Right lobe of liver (tissue), 4 donors: Measurements from ENCODE around the gene KLHL5.

Source experiments
- CTCF ChIP-seq, 4 donors: fragments of 200-600 bp in 3 of 4; fragments of 450-650 bp in 1 of 4; IDR thresholded peaks; one replicate each; pipeline versions ENCODE4 v1.5.1 to v1.8.0; 2016 to 2022; ENCODE audit warnings: antibody characterized with exemption in 4 of 4, mild to moderate bottlenecking in 2 of 4
- POLR2A ChIP-seq: fragments of 450-650 bp; IDR thresholded peaks from one replicate; pipeline ENCODE4 v1.6.1; 2017; ENCODE audit warnings: antibody characterized with exemption, mild to moderate bottlenecking
- donor health status: DM: no; HTN: no; CAD: no.
- donor health status: DM: no; HTN: no; CAD: no.
- donor health status: DM: no; HTN: yes; CAD: no.

- no peak for TF ChIP-seq CTCF (IDR thresholded peaks at IDR 0.05)
- TF ChIP-seq POLR2A, result no peak
Measured at GRCh38 chr4:39037491-39037825, 24.6 kb upstream of the KLHL5 start.
